UCSD-AML1 (cell line): Measurements from ENCODE around the gene EVX2.

Experiments used
- DNase-seq: peaks from one replicate; lab custom pipeline; 2025; ENCODE audit not compliant: unreplicated experiment; lab: John Stamatoyannopoulos, UW

The EVX2 gene

GRCh38 chr2:176067589-176068418, 16.0 kb downstream of the EVX2 start:
- no peak for DNase-seq

GRCh38 chr2:176066645-176067588, 16.8 kb downstream of the EVX2 start:
- no peak for DNase-seq

GRCh38 chr2:176063958-176064357, 19.8 kb downstream of the EVX2 start:
- no peak for DNase-seq

GRCh38 chr2:176056406-176056805, 27.4 kb downstream of the EVX2 start:
- DNase-seq = no peak

- peak; percentile 6 for DNase-seq
Measured at GRCh38 chr2:176039375-176039774, 44.4 kb downstream of the EVX2 start.

- no peak for DNase-seq
Measured at GRCh38 chr2:176038694-176039093, 45.1 kb downstream of the EVX2 start.

GRCh38 chr2:176035013-176035691, 48.6 kb downstream of the EVX2 start:
- no peak for DNase-seq

GRCh38 chr2:176027806-176028205, 56.0 kb downstream of the EVX2 start:
- DNase-seq = no peak
